ENCODE data around the gene NRP2.

Gene NRP2

GRCh38 chr2:205734436-205735037, 52.2 kb downstream of the NRP2 start:
- peak overlapping the region; percentile 82 for H3K27ac ChIP-seq (ENCODE audit: low read depth, low read length)
- 68% methylated on average over 6 of the region's 6 CpGs for WGBS
- H3K9me3 ChIP-seq (ENCODE audit: insufficient read depth, low read depth, low read length): no peaks in the 10 kb centered on the region
- no peak overlapping the region for H3K4me3 ChIP-seq (ENCODE audit: low read length)
- H3K4me1 ChIP-seq (ENCODE audit: insufficient read depth, low read length): peaks cover 39% of the 10 kb centered on the region
- peak overlapping the region; percentile 61 for H3K9ac ChIP-seq (ENCODE audit: low read depth, low read length)
- no peaks in the 10 kb centered on the region for H3K27me3 ChIP-seq (ENCODE audit: insufficient read depth, low read length)
- peaks cover 57% of the 10 kb centered on the region for H3K36me3 ChIP-seq (ENCODE audit: insufficient read depth, low read length)

- 85% methylated on average over 15 of the region's 15 CpGs for WGBS
- Histone ChIP-seq H3K4me1 (ENCODE audit: insufficient read depth, low read length) (peaks cover 21% of the 10 kb centered on the region), H3K27me3 (ENCODE audit: insufficient read depth, low read length) (no peaks in the 10 kb centered on the region), H3K27ac (ENCODE audit: low read depth, low read length) (no peak overlapping the region), H3K4me3 (ENCODE audit: low read length) (no peak overlapping the region), H3K9me3 (ENCODE audit: insufficient read depth, low read depth, low read length) (no peaks in the 10 kb centered on the region), H3K9ac (ENCODE audit: low read depth, low read length) (no peak overlapping the region), H3K36me3 (ENCODE audit: insufficient read depth, low read length) (peaks cover 71% of the 10 kb centered on the region)
Observed at GRCh38 chr2:205738117-205738968, 56.0 kb downstream of the NRP2 start.

- H3K36me3 ChIP-seq (ENCODE audit: insufficient read depth, low read length): peaks cover 80% of the 10 kb centered on the region
- H3K27ac ChIP-seq (ENCODE audit: low read depth, low read length): no peak overlapping the region
- no peaks in the 10 kb centered on the region for H3K27me3 ChIP-seq (ENCODE audit: insufficient read depth, low read length)
- H3K9ac ChIP-seq (ENCODE audit: low read depth, low read length): no peak overlapping the region
- H3K9me3 ChIP-seq (ENCODE audit: insufficient read depth, low read depth, low read length): no peaks in the 10 kb centered on the region
- 94% methylated on average over 1 of the region's 1 CpG for whole genome bisulfite sequencing
- peaks cover 10% of the 10 kb centered on the region for H3K4me1 ChIP-seq (ENCODE audit: insufficient read depth, low read length)
- no peak overlapping the region for H3K4me3 ChIP-seq (ENCODE audit: low read length)
Observed at GRCh38 chr2:205739620-205740019, 57.3 kb downstream of the NRP2 start.

GRCh38 chr2:205740381-205740780, 58.1 kb downstream of the NRP2 start:
- Histone ChIP-seq H3K27me3 (ENCODE audit: insufficient read depth, low read length) (no peaks in the 10 kb centered on the region), H3K9me3 (ENCODE audit: insufficient read depth, low read depth, low read length) (no peaks in the 10 kb centered on the region), H3K4me1 (ENCODE audit: insufficient read depth, low read length) (peaks cover 5% of the 10 kb centered on the region; the same call in 1 of the 2 replicates), H3K27ac (ENCODE audit: low read depth, low read length) (no peak overlapping the region), H3K36me3 (ENCODE audit: insufficient read depth, low read length) (peaks cover 79% of the 10 kb centered on the region), H3K4me3 (ENCODE audit: low read length) (no peak overlapping the region), H3K9ac (ENCODE audit: low read depth, low read length) (no peak overlapping the region)
- WGBS: 96% methylated on average over 8 of the region's 8 CpGs

GRCh38 chr2:205741256-205741978, 59.1 kb downstream of the NRP2 start:
- Histone ChIP-seq H3K27ac (ENCODE audit: low read depth, low read length) (no peak overlapping the region), H3K36me3 (ENCODE audit: insufficient read depth, low read length) (peaks cover 83% of the 10 kb centered on the region), H3K9ac (ENCODE audit: low read depth, low read length) (no peak overlapping the region), H3K4me1 (ENCODE audit: insufficient read depth, low read length) (peaks cover 5% of the 10 kb centered on the region; the same call in 1 of the 2 replicates), H3K4me3 (ENCODE audit: low read length) (no peak overlapping the region), H3K9me3 (ENCODE audit: insufficient read depth, low read depth, low read length) (no peaks in the 10 kb centered on the region), H3K27me3 (ENCODE audit: insufficient read depth, low read length) (no peaks in the 10 kb centered on the region)
- WGBS: 88% methylated on average over 4 of the region's 4 CpGs

- no peaks in the 10 kb centered on the region for H3K9me3 ChIP-seq (ENCODE audit: insufficient read depth, low read depth, low read length)
- no peak overlapping the region for H3K27ac ChIP-seq (ENCODE audit: low read depth, low read length)
- no peaks in the 10 kb centered on the region for H3K27me3 ChIP-seq (ENCODE audit: insufficient read depth, low read length)
- peaks cover 70% of the 10 kb centered on the region for H3K36me3 ChIP-seq (ENCODE audit: insufficient read depth, low read length)
- 96% methylated on average over 11 of the region's 11 CpGs for WGBS
- H3K4me1 ChIP-seq (ENCODE audit: insufficient read depth, low read length): peaks cover 3% of the 10 kb centered on the region
- no peak overlapping the region for H3K9ac ChIP-seq (ENCODE audit: low read depth, low read length)
- no peak overlapping the region for H3K4me3 ChIP-seq (ENCODE audit: low read length)
Observed at GRCh38 chr2:205743137-205743536, 60.8 kb downstream of the NRP2 start.

GRCh38 chr2:205744074-205744591, 61.8 kb downstream of the NRP2 start:
- Histone ChIP-seq H3K9ac (ENCODE audit: low read depth, low read length) (no peak overlapping the region), H3K27ac (ENCODE audit: low read depth, low read length) (no peak overlapping the region), H3K4me3 (ENCODE audit: low read length) (no peak overlapping the region), H3K36me3 (ENCODE audit: insufficient read depth, low read length) (peaks cover 67% of the 10 kb centered on the region), H3K4me1 (ENCODE audit: insufficient read depth, low read length) (peaks cover 13% of the 10 kb centered on the region), H3K27me3 (ENCODE audit: insufficient read depth, low read length) (no peaks in the 10 kb centered on the region), H3K9me3 (ENCODE audit: insufficient read depth, low read depth, low read length) (no peaks in the 10 kb centered on the region)
- WGBS: 91% methylated on average over 7 of the region's 7 CpGs

GRCh38 chr2:205745661-205746419, 63.5 kb downstream of the NRP2 start:
- WGBS: 95% methylated on average over 14 of the region's 14 CpGs
- H3K9ac ChIP-seq (ENCODE audit: low read depth, low read length): no peak overlapping the region

GRCh38 chr2:205746420-205746785, 64.1 kb downstream of the NRP2 start:
- peaks cover 59% of the 10 kb centered on the region for H3K36me3 ChIP-seq (ENCODE audit: insufficient read depth, low read length)
- 91% methylated on average over 7 of the region's 7 CpGs for WGBS

More at GRCh38 chr2:205745661-205746419, 63.5 kb downstream of the NRP2 start:
- Histone ChIP-seq H3K4me1 (ENCODE audit: insufficient read depth, low read length) (peaks cover 17% of the 10 kb centered on the region), H3K27me3 (ENCODE audit: insufficient read depth, low read length) (no peaks in the 10 kb centered on the region), H3K4me3 (ENCODE audit: low read length) (no peak overlapping the region), H3K27ac (ENCODE audit: low read depth, low read length) (no peak overlapping the region), H3K36me3 (ENCODE audit: insufficient read depth, low read length) (peaks cover 65% of the 10 kb centered on the region), H3K9me3 (ENCODE audit: insufficient read depth, low read depth, low read length) (no peaks in the 10 kb centered on the region)

GRCh38 chr2:205747829-205748386, 65.6 kb downstream of the NRP2 start:
- no peak overlapping the region for H3K4me3 ChIP-seq (ENCODE audit: low read length)
- peaks cover 54% of the 10 kb centered on the region for H3K36me3 ChIP-seq (ENCODE audit: insufficient read depth, low read length)
- H3K9ac ChIP-seq (ENCODE audit: low read depth, low read length): no peak overlapping the region; the same call in 1 of the 2 replicates
- 93% methylated on average over 11 of the region's 11 CpGs for WGBS
- peaks cover 17% of the 10 kb centered on the region for H3K4me1 ChIP-seq (ENCODE audit: insufficient read depth, low read length)
- no peaks in the 10 kb centered on the region for H3K27me3 ChIP-seq (ENCODE audit: insufficient read depth, low read length)
- H3K9me3 ChIP-seq (ENCODE audit: insufficient read depth, low read depth, low read length): no peaks in the 10 kb centered on the region
- peak overlapping the region; percentile 75 for H3K27ac ChIP-seq (ENCODE audit: low read depth, low read length)

More at GRCh38 chr2:205746420-205746785, 64.1 kb downstream of the NRP2 start:
- Histone ChIP-seq H3K9me3 (ENCODE audit: insufficient read depth, low read depth, low read length) (no peaks in the 10 kb centered on the region), H3K27ac (ENCODE audit: low read depth, low read length) (no peak overlapping the region), H3K4me1 (ENCODE audit: insufficient read depth, low read length) (peaks cover 17% of the 10 kb centered on the region), H3K9ac (ENCODE audit: low read depth, low read length) (no peak overlapping the region), H3K27me3 (ENCODE audit: insufficient read depth, low read length) (no peaks in the 10 kb centered on the region), H3K4me3 (ENCODE audit: low read length) (no peak overlapping the region)

All from HUES64 (cell line).